Aorta (tissue), 5 donors: ENCODE data around the gene MC1R. TPM values are rescaled to one million over a fixed set of nuclear protein-coding genes. Genes with fewer than 3 reads are reported as not detected.
A peak's percentile ranks its signal among the peaks of the same experiment; 100 is the strongest.

Experiments
- ATAC-seq: fragments of 200-7000 bp; cut with Tn5 transposase; one replicate; pipeline ENCODE4 v1.9.1; 2022; ENCODE audit warnings: moderate library complexity; ENCODE audit not compliant: low FRiP score
- DNase-seq, 2 donors: peaks; one replicate each; pipeline ENCODE4 v3.0.0-alpha.2; 2020
- H3K27ac ChIP-seq, 2 donors: one replicate each; pipeline ENCODE4 v1.5.1; 2013; ENCODE audit warnings: low read length in 2 of 2, mild to moderate bottlenecking in 2 of 2, moderate library complexity in 2 of 2, control low read depth in 1 of 2, inconsistent platforms in 1 of 2, low read depth in 1 of 2
- H3K27me3 ChIP-seq, 2 donors: one replicate each; pipeline ENCODE4 v1.6.1; 2013; ENCODE audit warnings: control low read depth in 1 of 2, low read length in 1 of 2, mild to moderate bottlenecking in 1 of 2, moderate library complexity in 1 of 2; ENCODE audit not compliant: insufficient read depth in 2 of 2, control insufficient read depth in 1 of 2
- H3K36me3 ChIP-seq, 2 donors: one replicate each; pipeline ENCODE4 v1.6.1; 2013; ENCODE audit warnings: control low read depth in 1 of 2, low read length in 1 of 2, mild to moderate bottlenecking in 1 of 2; ENCODE audit not compliant: insufficient read depth in 2 of 2, control insufficient read depth in 1 of 2
- H3K4me1 ChIP-seq, 2 donors: one replicate each; pipeline ENCODE4 v1.6.1; 2013; ENCODE audit warnings: low read length in 2 of 2, control low read depth in 1 of 2, mild to moderate bottlenecking in 1 of 2, moderate library complexity in 1 of 2; ENCODE audit not compliant: insufficient read depth in 2 of 2, control insufficient read depth in 1 of 2
- H3K4me3 ChIP-seq, 2 donors: one replicate each; pipeline ENCODE4 v1.5.1; 2013; ENCODE audit warnings: low read length in 2 of 2, control low read depth in 1 of 2, mild to moderate bottlenecking in 1 of 2
- H3K9me3 ChIP-seq: one replicate; pipeline ENCODE4 v1.6.1; 2013; ENCODE audit warnings: mild to moderate bottlenecking, low read length; ENCODE audit not compliant: control insufficient read depth
- WGBS, 2 donors: extraction: QIAGEN DNeasy Blood & Tissue Kit; methylation state at CpG; one replicate each; pipeline ENCODE4 v1.1.7; 2013; 5-methylcytosine and 5-hydroxymethylcytosine counted together
- intact Hi-C, 2 donors: fragments of 100-400 bp; cut with DNase I; formaldehyde crosslinking; loops; one replicate each; pipeline versions ENCODE4 v1.14.2 to v1.15.0; 2022
- polyA plus RNA-seq, 2 donors: library from polyadenylated mRNA; stranded (reverse); fragments of 200-250 nt; gene quantifications; one replicate each; pipeline ENCODE4 v1.2.3, GENCODE V29; 2013
- total RNA-seq, 2 donors: library from RNA; stranded (reverse); fragmentation: NEBNext Ultra II Directional; extraction: Animal tissue kit (Norgen Biotek cat#: 25700); gene quantifications; one replicate each; pipeline ENCODE4 v1.2.1, GENCODE V29; 2021
- donor health status: healthy with polysubstance abuse.
- donor health status: Bipolar disorder and iron deficiency.
- donor health status: DM: no; HTN: no; CAD: no.
- donor health status: DM: no; HTN: no; CAD: no.
- donor health status: DM: yes; HTN: yes; CAD: no.

The MC1R gene
- total and polyA plus RNA-seq, 4 donors: 1.5 to 12.1 (median 7.5) TPM

- H3K27ac ChIP-seq: no peak overlapping the region
- peaks cover 6 to 18% of the 10 kb centered on the region in 2 donors for H3K36me3 ChIP-seq
- H3K27me3 ChIP-seq: no peaks in the 10 kb centered on the region
- ATAC-seq (no peak), DNase-seq (no peak)
- no peaks in the 10 kb centered on the region for H3K4me1 ChIP-seq
- no peaks in the 10 kb centered on the region for H3K9me3 ChIP-seq
- intact Hi-C loops: no loop called here
- H3K4me3 ChIP-seq: no peak overlapping the region
- 90 to 95% methylated on average over 8 to 9 of the region's 9 CpGs for WGBS, 2 donors
Measured at GRCh38 chr16:89892635-89893034, 26.0 kb upstream of the MC1R start.

- Histone ChIP-seq H3K4me3 (no peak overlapping the region), H3K9me3 (no peaks in the 10 kb centered on the region), H3K27me3 (no peaks in the 10 kb centered on the region), H3K27ac (no peak overlapping the region), H3K36me3 (peaks cover 10 to 17% of the 10 kb centered on the region in 2 donors), H3K4me1 (no peaks in the 10 kb centered on the region)
- DNase-seq: no peak
- 93 to 94% methylated on average over 37 to 45 of the region's 45 CpGs for WGBS, 2 donors
- no peak for ATAC-seq
- intact Hi-C loops: no loop called here
Measured at GRCh38 chr16:89893642-89894548, 24.8 kb upstream of the MC1R start.

GRCh38 chr16:89895482-89896250, 23.0 kb upstream of the MC1R start:
- peaks cover 10 to 19% of the 10 kb centered on the region in 2 donors for H3K36me3 ChIP-seq
- no peak overlapping the region for H3K27ac ChIP-seq
- no peaks in the 10 kb centered on the region for H3K27me3 ChIP-seq
- DNase-seq (no peak), ATAC-seq (no peak)
- H3K4me3 ChIP-seq: no peak overlapping the region
- H3K9me3 ChIP-seq: no peaks in the 10 kb centered on the region
- WGBS, 2 donors: 90 to 91% methylated on average over 26 of the region's 26 CpGs
- intact Hi-C loops: no loop called here
- no peaks in the 10 kb centered on the region for H3K4me1 ChIP-seq

GRCh38 chr16:89897204-89897603, 21.5 kb upstream of the MC1R start:
- Histone ChIP-seq H3K36me3 (peaks cover 10 to 19% of the 10 kb centered on the region in 2 donors), H3K4me1 (no peaks in the 10 kb centered on the region), H3K9me3 (no peaks in the 10 kb centered on the region), H3K27ac (no peak overlapping the region), H3K27me3 (no peaks in the 10 kb centered on the region), H3K4me3 (no peak overlapping the region)
- whole genome bisulfite sequencing, 2 donors: 95 to 96% methylated on average over 11 of the region's 11 CpGs
- intact Hi-C loops: no loop called here
- no peak for DNase-seq
- ATAC-seq: no peak

GRCh38 chr16:89898201-89898967, 20.3 kb upstream of the MC1R start:
- Histone ChIP-seq H3K27me3 (no peaks in the 10 kb centered on the region), H3K4me3 (no peak overlapping the region), H3K9me3 (no peaks in the 10 kb centered on the region), H3K27ac (no peak overlapping the region), H3K4me1 (no peaks in the 10 kb centered on the region), H3K36me3 (peaks cover 10 to 17% of the 10 kb centered on the region in 2 donors)
- 95% methylated on average over 36 of the region's 36 CpGs for WGBS, 2 donors
- ATAC-seq (no peak), DNase-seq (peak in 1 of 2 donors; percentile 72)
- intact Hi-C loops: no loop called here

GRCh38 chr16:89899879-89900481, 18.7 kb upstream of the MC1R start:
- Histone ChIP-seq H3K9me3 (no peaks in the 10 kb centered on the region), H3K4me1 (no peaks in the 10 kb centered on the region), H3K36me3 (peaks cover 4 to 11% of the 10 kb centered on the region in 2 donors), H3K27ac (no peak overlapping the region), H3K4me3 (no peak overlapping the region), H3K27me3 (no peaks in the 10 kb centered on the region)
- DNase-seq: no peak
- intact Hi-C loops: no loop called here
- WGBS, 2 donors: 93 to 94% methylated on average over 20 of the region's 20 CpGs
- no peak for ATAC-seq

- intact Hi-C loops: no loop called here
Measured at GRCh38 chr16:89900885-89901284, 17.8 kb upstream of the MC1R start.

GRCh38 chr16:89902980-89903379, 15.7 kb upstream of the MC1R start:
- Histone ChIP-seq H3K36me3 (peaks cover 4 to 16% of the 10 kb centered on the region in 2 donors), H3K27me3 (no peaks in the 10 kb centered on the region), H3K9me3 (no peaks in the 10 kb centered on the region), H3K27ac (no peak overlapping the region), H3K4me1 (no peaks in the 10 kb centered on the region), H3K4me3 (no peak overlapping the region)
- WGBS, 2 donors: 90 to 92% methylated on average over 11 of the region's 11 CpGs
- intact Hi-C loops: no loop called here
- peak; percentile 42 to 65 for DNase-seq
- ATAC-seq: no peak

More at GRCh38 chr16:89900885-89901284, 17.8 kb upstream of the MC1R start:
- WGBS, 2 donors: 94 to 96% methylated on average over 17 of the region's 17 CpGs
- Histone ChIP-seq H3K36me3 (peaks cover 4 to 7% of the 10 kb centered on the region in 2 donors), H3K4me1 (no peaks in the 10 kb centered on the region), H3K4me3 (no peak overlapping the region), H3K9me3 (no peaks in the 10 kb centered on the region), H3K27ac (no peak overlapping the region), H3K27me3 (no peaks in the 10 kb centered on the region)
- ATAC-seq: no peak
- DNase-seq: peak in 1 of 2 donors; percentile 68
